HG02970 (cell line): Measurements from ENCODE around the gene CABP1.
A peak's percentile ranks its signal among the peaks of the same experiment; 100 is the strongest.

Source experiments
- ATAC-seq: cut with Tn5 transposase; IDR thresholded peaks from one replicate; pipeline ENCODE4 v1.9.1; 2021; ENCODE audit warnings: mild to moderate bottlenecking, moderate library complexity, moderate number of reproducible peaks; ENCODE audit not compliant: unreplicated experiment, low FRiP score

The CABP1 gene

GRCh38 chr12:120689397-120690082, 49.1 kb downstream of the CABP1 start:
- no peak for ATAC-seq

- no peak for ATAC-seq
Measured at GRCh38 chr12:120690083-120690450, 49.6 kb downstream of the CABP1 start.

GRCh38 chr12:120690978-120691377, 50.6 kb downstream of the CABP1 start:
- ATAC-seq: no peak

- ATAC-seq: no peak
Measured at GRCh38 chr12:120692524-120693033, 52.2 kb downstream of the CABP1 start.

GRCh38 chr12:120693848-120694247, 53.4 kb downstream of the CABP1 start:
- no peak for ATAC-seq

GRCh38 chr12:120696626-120697025, 56.2 kb downstream of the CABP1 start:
- ATAC-seq: no peak

- no peak for ATAC-seq
Measured at GRCh38 chr12:120697344-120697743, 56.9 kb downstream of the CABP1 start.

- ATAC-seq: no peak
Measured at GRCh38 chr12:120698665-120699064, 58.2 kb downstream of the CABP1 start.

- ATAC-seq: no peak
Measured at GRCh38 chr12:120699553-120699952, 59.1 kb downstream of the CABP1 start.

GRCh38 chr12:120700886-120701285, 60.5 kb downstream of the CABP1 start:
- ATAC-seq: no peak

- ATAC-seq: no peak
Measured at GRCh38 chr12:120702637-120703036, 62.2 kb downstream of the CABP1 start.

GRCh38 chr12:120703311-120703942, 63.0 kb downstream of the CABP1 start:
- ATAC-seq: no peak

- ATAC-seq: no peak
Measured at GRCh38 chr12:120705618-120706017, 65.2 kb downstream of the CABP1 start.

- ATAC-seq: no peak
Measured at GRCh38 chr12:120706029-120706428, 65.6 kb downstream of the CABP1 start.

- ATAC-seq: no peak
Measured at GRCh38 chr12:120708651-120709050, 68.2 kb downstream of the CABP1 start.

- ATAC-seq: peak; percentile 64
Measured at GRCh38 chr12:120710031-120710804, 69.8 kb downstream of the CABP1 start, which contains the start of gene UNC119B. TSS of gene UNC119B (plus strand) at chr12:120710458. CDS start at chr12:120710475, 17 bp downstream.

GRCh38 chr12:120710805-120711296, 70.4 kb downstream of the CABP1 start:
- no peak for ATAC-seq

- ATAC-seq: no peak
Measured at GRCh38 chr12:120711411-120711810, 71.0 kb downstream of the CABP1 start.

GRCh38 chr12:120712610-120713009, 72.2 kb downstream of the CABP1 start:
- ATAC-seq: no peak

GRCh38 chr12:120713861-120714482, 73.5 kb downstream of the CABP1 start:
- ATAC-seq: no peak
